GM18870 (cell line): ENCODE measurements around the gene CREB1.

Experiments
- ATAC-seq: cut with Tn5 transposase; IDR thresholded peaks from one replicate; pipeline ENCODE4 v1.9.1; 2021; ENCODE audit warnings: moderate library complexity; ENCODE audit not compliant: unreplicated experiment

CREB1 gene

DNA sequence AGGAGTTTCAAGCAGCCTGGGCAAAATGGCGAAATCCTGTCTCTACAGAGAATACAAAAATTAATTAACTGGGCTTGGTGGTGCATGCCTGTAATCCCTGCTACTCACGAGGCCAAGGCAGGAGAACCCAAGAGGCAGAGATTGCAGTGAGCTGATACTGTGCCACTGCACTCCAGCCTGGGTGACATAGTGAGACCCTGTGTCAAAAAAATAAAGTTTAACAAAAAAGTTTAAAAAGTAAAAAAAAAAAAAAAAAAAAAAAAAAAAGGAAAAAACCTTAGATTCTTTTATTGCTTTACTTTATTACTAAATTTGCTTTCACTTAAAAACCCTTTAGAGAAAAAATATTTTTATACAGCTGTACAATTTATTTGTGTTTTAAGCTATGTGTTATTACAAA lies 10.7 kb downstream of the CREB1 start:
- ATAC-seq: no peak

DNA sequence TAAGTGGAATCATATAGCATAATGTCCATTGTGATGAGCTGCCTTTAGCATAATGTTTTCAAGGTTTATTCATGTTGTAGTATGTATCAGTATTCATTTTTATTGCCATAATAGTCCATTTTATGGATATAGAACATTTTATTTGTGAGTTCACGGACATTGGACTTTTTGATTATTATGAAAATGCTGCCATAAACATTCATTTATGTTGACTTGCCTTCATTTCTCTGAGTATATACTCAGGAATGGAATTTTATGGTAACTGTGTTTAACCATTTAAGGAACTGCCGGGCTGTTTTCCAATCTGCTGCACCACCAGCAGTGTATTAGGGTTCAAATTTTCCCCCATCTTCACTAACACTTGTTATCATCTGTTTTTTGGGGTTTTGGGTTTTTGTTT lies 12.2 kb downstream of the CREB1 start:
- ATAC-seq: no peak

DNA sequence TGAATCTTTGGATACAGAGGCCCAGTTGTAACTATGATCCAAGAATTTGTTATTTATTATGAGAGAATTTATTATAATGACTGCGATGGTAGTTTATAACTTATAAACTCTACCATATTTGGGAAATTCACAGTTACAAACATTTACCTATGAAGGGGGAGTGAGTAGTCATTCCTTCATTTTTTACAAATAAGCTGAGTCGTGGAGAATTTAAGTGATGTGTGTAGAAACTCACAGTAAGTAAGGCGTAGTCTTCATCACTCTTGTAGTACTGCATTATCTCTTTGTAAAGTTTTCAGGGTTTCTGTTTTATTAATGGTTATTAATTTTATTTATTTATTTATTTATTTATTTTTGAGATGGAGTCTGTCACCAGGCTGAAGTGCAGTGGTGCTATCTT lies 13.5 kb downstream of the CREB1 start:
- no peak for ATAC-seq

DNA sequence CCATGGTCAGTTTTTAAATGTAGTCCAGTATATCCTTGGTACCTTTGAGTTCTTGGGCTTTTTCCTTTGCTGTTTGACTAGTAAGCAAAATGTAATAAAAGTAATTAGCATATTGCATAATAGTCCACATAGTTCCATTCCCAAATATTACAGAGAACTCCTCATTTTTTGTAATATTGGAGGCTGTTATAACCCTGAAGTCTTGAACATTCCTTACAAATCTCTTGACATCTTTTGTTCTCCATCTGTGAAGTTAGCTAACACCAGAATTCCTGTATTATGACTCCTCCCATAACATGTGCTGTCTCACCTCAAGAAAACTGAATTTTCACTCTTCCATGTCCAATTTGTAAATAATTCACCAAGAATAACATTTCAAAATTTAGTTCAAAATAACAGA lies 17.1 kb downstream of the CREB1 start:
- no peak for ATAC-seq

DNA sequence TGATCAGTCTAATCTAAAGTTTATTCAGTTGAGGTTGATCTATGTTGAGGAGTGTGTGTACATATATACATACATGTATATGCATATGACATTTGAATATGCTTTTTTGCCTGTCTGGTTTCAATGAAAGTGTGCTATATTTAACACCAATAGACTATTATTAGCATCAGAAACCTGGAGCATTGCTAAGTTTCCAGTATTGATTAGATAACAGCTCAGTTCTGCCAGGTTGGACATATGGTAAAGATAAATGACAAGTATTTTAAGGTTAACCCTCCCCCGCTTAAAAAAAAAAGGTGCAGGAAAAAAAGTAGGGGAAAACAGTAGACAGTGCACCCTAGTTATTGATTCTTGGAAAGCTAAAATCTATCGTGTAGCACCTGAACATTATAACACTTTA lies 19.4 kb downstream of the CREB1 start:
- ATAC-seq: no peak

DNA sequence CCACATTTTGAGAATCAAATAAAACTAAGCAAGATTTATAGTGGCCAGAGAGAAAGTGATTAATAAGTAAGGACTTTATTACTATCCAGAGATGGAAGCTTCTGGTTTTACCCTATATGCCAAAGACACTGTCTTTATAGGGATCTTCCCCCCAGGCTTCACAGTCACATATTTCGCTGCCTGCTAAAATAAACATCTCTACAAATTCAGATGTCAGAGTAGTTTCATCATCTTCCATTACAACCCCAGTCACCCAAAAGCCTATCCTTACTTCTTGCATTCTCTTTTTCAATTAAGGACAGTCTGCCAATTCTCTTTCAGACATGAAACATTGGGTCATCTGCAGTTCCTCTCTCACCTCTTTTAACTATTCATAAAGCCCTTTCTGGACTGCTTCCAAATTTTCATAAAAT lies 28.3 kb downstream of the CREB1 start:
- no peak for ATAC-seq

DNA sequence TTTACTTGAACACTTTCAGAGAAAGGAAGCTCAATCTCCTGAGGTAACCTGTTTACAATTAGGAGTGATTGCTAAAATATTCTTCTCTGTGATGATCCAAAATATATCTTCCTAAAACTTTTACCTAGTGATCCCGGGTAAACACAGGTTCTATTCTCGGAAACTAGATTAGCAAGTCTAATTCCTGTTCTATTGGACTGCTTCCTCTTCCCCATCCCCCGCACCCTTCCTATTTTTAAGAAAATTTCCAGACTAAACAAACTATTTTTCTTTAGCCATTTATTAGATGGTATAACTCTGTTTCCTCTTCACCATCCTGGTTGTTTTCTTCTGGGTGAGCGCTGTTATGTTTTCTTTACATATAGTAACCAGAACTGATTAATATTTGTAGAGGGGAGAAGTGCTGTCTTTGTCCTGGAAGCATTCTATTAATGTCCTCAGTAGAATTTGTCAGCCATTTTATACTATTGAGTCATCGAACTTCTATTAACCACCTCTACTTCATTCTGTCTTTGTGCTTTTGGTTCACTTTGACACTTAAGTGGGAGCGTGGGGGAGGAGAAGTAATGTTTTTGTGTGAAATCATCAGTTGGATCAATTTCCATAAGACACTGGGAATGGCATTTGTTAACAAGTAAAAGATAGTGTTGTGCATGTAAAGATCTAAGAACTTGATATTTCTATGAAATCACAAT lies 31.8 kb downstream of the CREB1 start:
- no peak for ATAC-seq

DNA sequence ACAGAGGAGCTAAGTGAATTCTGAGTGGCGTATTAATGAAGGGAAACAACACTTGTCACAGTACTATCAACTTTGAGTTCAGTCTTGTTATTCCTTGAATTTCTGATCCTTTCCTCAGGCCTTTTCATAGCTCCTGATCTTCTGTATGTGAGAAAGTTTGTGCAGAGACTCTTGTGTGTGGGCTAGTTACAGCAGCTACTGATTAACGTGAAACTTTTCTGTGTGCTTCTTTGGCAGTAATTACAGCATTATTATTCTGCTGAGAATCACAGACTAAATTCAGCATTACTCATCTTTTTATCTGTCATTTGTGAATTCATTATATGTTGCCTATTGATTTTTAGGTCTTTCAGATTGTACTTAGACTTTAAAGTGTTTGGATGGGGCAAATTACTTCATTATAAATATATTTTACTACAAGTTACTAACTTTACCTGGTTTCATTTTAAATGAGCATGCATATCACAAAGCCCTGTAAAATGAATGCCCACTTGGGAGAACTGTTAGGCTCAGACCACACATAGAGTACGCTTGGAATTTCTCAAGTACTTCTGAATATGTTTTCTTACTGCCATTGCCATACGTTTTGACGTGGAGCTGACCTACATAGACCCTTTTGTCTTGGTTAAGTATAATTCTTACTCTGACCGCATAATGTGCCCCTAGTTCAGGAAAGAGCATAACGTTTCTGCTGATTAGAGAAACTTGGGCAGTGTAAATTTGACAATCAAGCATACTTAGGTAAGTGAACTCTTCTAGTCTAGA lies 36.2 kb downstream of the CREB1 start:
- ATAC-seq: no peak

DNA sequence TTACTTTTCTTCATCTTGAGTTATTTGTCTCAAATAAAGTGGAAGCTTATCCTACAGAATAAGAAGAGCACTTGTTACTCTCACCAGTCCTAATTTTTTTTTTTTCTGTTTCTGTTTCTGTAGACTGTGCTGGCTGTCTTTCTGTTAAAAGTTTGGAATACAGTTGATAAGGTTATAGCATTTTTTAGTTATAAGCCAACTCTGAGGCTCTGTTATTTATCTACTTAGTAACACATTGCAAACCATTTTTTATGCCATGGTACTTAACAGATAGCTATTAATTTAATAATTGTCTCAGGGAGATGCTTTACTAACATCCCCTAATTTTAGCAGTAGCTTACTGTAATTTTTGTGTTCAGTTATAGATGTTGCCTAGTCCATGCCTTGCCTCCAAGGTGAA lies 37.9 kb downstream of the CREB1 start:
- no peak for ATAC-seq

DNA sequence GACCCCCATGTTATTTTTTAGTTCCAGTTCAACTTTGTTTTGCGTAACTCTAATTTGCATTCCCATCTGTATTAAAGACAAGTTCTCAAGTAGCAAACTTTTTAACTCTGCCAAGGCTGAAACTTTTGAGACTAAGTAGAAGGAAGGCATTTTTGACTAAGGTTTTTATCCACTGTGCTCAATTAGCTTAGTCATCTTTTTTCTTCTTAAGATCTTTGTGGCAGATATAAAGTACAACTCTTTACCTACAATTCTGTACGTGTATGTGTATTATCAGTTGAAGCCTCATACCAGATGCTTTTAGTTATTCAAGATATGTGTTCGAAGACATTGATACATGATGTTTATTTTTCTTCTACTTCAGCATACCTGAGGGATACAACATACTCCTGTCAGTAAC lies 41.6 kb downstream of the CREB1 start:
- ATAC-seq: no peak

DNA sequence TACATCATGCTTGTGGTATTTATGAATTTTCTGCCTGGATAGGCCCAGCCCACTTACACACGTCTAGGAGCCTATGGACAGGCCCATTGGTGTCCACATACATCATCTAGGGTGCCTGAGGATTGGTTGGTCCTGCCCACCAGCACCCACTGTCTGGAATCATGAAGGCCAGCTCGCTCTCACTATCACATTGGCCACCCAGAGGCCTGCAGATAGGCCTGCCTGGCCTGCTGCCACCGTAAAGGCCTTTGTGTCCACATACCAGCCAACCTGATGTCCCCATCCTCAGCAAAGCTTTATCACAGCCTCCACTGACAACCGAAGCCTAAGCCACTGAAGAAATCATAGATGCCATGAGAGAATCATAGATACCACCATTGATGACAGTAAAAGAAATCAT lies 55.2 kb downstream of the CREB1 start:
- no peak for ATAC-seq

DNA sequence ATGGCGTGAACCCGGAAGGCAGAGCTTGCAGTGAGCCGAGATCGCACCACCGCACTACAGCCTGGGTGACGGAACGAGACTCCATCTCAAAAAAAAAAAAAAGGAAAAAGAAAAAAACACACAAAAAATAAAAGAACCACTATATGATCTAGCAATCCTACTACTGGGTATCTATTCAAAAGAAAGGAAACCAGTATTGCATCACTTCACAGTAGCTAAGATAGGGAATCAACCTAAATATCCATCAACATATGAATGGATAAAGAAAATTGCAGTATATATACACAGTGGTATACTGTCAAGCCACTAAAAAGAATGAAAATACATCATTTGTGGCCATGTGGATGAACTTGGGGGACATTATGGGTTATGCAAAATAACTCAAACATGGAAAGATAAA lies 57.5 kb downstream of the CREB1 start:
- no peak for ATAC-seq

DNA sequence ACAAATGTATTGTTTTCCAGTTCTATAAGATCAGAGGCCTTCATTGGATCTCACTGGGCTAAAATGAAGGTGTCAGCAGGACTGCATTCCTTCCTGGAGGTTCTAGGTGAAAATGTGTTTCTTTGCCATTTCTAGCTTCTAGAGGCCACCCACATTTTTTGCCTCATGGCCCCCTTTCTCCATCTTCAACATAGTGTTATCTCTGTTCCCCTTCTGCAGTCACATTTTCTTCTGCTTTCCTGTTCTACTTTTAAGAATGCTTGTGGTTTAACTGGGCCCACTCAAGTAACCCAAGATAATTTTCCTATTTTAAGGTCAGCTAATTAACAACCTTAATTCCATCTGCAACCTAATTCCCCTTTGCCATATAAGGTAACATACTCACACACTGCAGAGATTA lies 59.4 kb downstream of the CREB1 start:
- no peak for ATAC-seq

DNA sequence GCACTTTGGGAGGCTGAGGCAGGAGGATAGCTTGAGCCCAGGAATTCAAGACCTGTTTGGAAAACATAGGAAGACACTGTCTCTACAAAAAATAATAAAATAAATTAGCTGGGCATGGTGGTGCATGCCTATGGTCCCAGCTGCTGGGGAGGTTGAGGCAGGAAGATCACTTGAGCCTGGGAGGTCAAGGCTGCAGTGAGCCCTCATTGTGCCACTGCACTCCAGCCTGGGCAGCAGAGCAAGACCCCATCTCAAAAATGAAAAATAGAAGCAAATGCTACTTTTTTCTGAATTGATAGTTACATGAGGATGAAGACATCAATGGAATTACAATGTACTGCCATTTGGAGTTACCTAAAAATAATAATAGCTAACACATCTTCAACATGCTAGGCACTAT lies 63.5 kb downstream of the CREB1 start:
- no peak for ATAC-seq

DNA sequence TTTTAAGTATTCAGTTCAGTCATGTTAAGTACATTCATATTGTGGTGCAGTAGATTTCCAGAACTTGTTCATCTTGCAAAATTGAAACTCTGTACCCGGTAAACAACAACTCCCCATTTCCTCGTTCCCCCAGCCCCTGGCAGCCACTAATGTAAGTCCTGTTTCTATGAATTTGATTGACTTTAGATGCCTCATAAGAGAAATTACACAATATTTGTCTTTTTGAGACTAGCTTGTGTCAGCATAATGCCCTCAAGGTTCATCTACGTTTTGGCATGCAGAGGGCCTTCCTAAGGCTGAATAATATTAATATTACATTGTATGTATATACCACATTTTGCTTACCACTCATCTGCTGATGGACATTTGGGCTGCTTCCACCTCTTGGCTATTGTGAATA lies 64.5 kb downstream of the CREB1 start:
- ATAC-seq: no peak

DNA sequence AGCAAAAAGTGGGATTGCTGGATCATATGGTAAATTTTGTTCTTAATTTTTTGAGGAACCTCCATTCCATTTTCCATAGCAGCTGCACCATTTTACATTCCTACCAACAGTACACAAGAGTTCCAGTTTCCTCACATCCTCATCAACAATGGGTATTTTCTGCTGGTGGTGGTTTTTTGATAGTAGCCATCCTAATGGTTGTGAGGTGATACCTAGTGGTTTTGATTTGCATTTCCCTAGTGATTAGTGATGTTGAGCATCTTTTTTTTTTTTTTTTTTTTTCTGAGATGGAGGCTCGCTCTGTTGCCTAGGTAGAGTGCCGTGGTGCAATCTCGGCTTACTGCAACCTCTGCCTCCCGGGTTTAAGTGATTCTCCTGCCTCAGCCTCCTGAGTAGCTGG lies 65.0 kb downstream of the CREB1 start:
- ATAC-seq: no peak

DNA sequence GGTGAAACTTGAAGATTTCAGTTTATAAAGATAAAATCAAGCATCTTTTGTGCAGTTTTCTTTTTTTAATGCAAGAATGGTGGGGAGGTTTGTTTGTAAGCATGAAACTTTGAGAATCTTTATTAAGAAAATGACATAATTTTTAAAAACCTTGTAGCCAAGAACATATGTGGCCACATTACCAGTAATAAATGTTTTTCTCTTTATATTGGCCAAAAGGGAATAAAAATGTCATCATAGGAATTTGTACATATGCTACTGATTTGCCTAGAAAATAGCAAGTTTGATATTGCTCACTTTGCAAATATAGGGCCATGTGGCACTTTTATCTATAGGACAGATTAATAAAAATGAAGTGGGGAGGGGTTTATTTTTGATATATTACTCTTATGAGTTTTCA lies 69.9 kb downstream of the CREB1 start:
- no peak for ATAC-seq

DNA sequence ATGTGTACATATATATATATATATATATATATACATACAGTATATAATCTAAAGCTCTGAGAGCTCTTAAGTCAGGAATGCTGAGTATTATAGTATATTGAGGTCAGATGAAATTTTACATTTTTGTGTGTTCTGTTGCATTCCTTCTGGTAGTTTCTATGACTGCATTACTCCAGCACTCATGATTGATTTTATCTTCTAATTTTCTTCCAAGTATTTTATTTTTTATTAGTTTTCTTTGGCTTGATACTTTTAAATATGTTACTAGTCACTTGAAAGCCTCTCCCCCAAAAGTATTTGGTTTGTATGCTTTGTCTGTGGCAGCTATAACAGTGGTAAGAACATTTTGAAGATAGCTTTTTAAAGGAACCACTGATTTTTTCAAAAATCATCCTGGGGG lies 70.5 kb downstream of the CREB1 start:
- no peak for ATAC-seq

DNA sequence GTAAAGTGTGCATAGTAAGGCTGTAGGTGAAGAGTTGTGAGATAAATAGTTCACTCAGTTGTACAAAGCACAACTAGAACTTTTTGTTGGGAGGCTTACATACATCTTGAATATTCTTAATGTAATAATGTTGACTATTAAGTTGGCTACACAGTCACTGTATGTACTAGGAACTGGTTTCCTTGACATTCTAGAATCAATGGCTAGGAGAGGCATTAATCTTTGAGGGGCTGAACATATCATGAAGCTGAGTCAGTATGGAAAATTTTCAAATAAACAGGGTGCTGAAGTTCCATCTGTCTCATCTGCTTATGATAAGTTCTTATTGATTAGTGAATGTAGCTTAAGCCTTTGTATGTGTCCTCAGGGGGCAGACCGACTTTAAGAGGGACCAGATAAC lies 72.0 kb downstream of the CREB1 start:
- no peak for ATAC-seq

DNA sequence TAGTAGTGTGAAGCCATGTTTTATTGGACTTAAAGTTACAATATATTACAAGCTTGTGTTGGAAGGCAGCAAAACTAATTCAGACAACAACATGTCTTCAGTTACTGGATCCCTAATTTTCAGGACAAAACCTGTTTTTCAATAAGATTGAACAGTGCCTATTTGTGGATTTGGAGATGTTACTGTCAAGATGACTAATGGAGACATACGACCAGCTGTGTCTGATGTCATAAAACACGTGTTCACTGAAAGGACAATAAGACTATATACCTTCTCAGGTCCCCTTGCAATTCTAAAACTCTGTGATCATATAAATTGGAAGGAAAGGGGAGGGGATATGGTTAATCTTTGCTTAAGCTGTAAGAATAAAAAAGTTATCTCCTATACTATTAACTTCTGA lies 73.7 kb downstream of the CREB1 start:
- ATAC-seq: no peak

DNA sequence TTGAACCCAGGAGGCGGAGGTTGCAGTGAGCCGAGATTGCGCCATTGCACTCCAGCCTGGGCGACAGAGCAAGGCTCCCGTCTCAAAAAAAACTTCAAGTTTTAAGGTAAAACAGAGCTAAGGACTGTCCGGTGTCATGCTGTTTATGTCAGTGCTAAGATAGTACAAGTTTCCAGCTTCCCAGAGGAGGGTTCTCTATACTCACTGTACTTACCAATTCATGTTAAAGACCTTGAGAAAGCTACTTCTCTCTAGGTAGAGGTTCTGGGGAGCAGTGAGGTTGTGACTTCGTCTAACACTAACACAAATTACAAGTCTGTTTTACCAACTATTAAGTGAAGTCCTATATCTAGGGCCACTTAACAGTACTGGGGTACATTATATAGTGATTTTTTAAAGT lies 76.6 kb downstream of the CREB1 start:
- ATAC-seq: no peak

DNA sequence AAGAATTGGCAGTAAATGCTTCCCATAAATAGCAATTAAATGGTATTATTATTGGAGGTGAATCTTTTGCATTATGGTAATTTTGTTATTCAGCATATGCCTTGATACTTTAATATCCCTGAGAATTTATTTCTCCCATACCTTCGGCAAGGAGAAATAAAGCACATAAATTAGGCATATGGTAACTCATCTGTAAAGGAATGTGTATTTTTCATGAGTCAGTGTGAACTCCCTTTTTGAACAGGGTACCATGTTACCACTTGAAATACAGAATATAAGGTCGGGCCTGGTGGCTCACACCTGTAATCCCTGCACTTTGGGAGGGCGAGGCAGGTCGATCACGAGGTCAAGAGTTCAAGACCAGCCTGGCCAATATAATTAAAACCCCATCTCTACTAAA lies 77.1 kb downstream of the CREB1 start:
- no peak for ATAC-seq

DNA sequence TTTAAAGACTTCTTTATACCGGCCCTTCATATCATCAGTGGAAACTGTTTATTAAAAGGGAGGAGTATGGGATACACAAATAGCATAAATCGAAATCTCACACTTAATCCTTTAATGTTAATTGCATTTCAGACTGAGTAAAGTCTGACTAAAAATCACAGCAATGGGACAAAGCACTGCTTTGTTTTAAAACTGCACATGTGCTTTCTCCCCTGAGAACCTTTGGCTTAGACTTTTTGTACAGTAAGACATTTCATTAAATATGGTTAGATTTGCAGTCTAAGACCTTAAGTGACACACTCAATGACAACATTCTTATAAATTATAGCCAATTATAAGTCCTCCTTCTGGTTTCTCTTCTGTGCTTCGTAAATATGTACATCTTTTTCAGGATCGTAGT lies 83.0 kb downstream of the CREB1 start:
- no peak for ATAC-seq
